ENCODE results near the gene KBTBD13. TPM values are rescaled to one million over a fixed set of nuclear protein-coding genes. Genes with fewer than 3 reads are reported as not detected.

The KBTBD13 gene
- total RNA-seq, 2 donors from 2014 or later = 0.63 to 3.1 TPM

GRCh38 chr15:65044724-65045481, 31.6 kb upstream of the KBTBD13 start, which contains the start of gene SLC51B:
Gene SLC51B, plus strand, starts transcription at chr15:65045387. Its CDS starts 4,618 bp downstream, at chr15:65050005.
- no peak for TF ChIP-seq CTCF (IDR thresholded peaks at IDR 0.05)
- H3K4me1 ChIP-seq (ENCODE audit: control insufficient read depth in 1 of 2, low read depth in 2 of 2) = peaks cover 3 to 26% of the 10 kb centered on the region in 2 donors
- no peaks in the 10 kb centered on the region for H3K9me3 ChIP-seq
- ATAC-seq (ENCODE audit: insufficient number of reproducible peaks, low FRiP score, low read depth) (no peak), DNase-seq (ENCODE audit: low spot score) (no peak)
- no peak within 1 kb of the TSS for H3K4me3 ChIP-seq
- no peaks in the 10 kb centered on the region for H3K27me3 ChIP-seq (replicated peaks; ENCODE audit: insufficient read depth)
- no peak within 1 kb of the TSS for H3K27ac ChIP-seq
- H3K36me3 ChIP-seq = peaks cover 8% of the 10 kb centered on the region

GRCh38 chr15:65048241-65048640, 28.3 kb upstream of the KBTBD13 start:
- Histone ChIP-seq H3K9me3 (no peaks in the 10 kb centered on the region), H3K4me1 (ENCODE audit: control insufficient read depth in 1 of 2, low read depth in 2 of 2) (peaks cover 3 to 42% of the 10 kb centered on the region in 2 donors), H3K27ac (no peak overlapping the region), H3K27me3 (replicated peaks; ENCODE audit: insufficient read depth) (no peaks in the 10 kb centered on the region), H3K36me3 (peaks cover 18% of the 10 kb centered on the region), H3K4me3 (no peak overlapping the region)
- DNase-seq (ENCODE audit: low spot score) = no peak
- no peak for TF ChIP-seq CTCF (IDR thresholded peaks at IDR 0.05)
- no peak for ATAC-seq (ENCODE audit: insufficient number of reproducible peaks, low FRiP score, low read depth)

- DNase-seq (ENCODE audit: low spot score) (peak; percentile 80), ATAC-seq (ENCODE audit: insufficient number of reproducible peaks, low FRiP score, low read depth) (peak; percentile 41)
- no peak for TF ChIP-seq CTCF (IDR thresholded peaks at IDR 0.05)
- H3K36me3 ChIP-seq = peaks cover 23% of the 10 kb centered on the region
- H3K27ac ChIP-seq = peak overlapping the region in 1 of 2 donors; percentile 17
- no peaks in the 10 kb centered on the region for H3K9me3 ChIP-seq
- H3K27me3 ChIP-seq (replicated peaks; ENCODE audit: insufficient read depth) = no peaks in the 10 kb centered on the region
- peak overlapping the region; percentile 46 for H3K4me3 ChIP-seq
- H3K4me1 ChIP-seq (ENCODE audit: control insufficient read depth in 1 of 2, low read depth in 2 of 2) = peaks cover 3 to 46% of the 10 kb centered on the region in 2 donors
These were observed 27.1 kb upstream of the KBTBD13 start for GRCh38 chr15:65049418-65049840.

GRCh38 chr15:65050270-65050669, 26.3 kb upstream of the KBTBD13 start:
- no peak overlapping the region for H3K27ac ChIP-seq

More at GRCh38 chr15:65050270-65050669, 26.3 kb upstream of the KBTBD13 start:
- Histone ChIP-seq H3K4me3 (no peak overlapping the region), H3K9me3 (no peaks in the 10 kb centered on the region), H3K36me3 (peaks cover 28% of the 10 kb centered on the region), H3K27me3 (replicated peaks; ENCODE audit: insufficient read depth) (no peaks in the 10 kb centered on the region), H3K4me1 (ENCODE audit: control insufficient read depth in 1 of 2, low read depth in 2 of 2) (peaks cover 9 to 54% of the 10 kb centered on the region in 2 donors)
- ATAC-seq (ENCODE audit: insufficient number of reproducible peaks, low FRiP score, low read depth) = no peak
- no peak for DNase-seq (ENCODE audit: low spot score)
- TF ChIP-seq CTCF (IDR thresholded peaks at IDR 0.05) = no peak

All from thoracic aorta (tissue), 2 donors.